SKM-1 treated with dmso at 0.1 percent for 144 hours (cell line): ENCODE measurements around the gene OAS2.

ENCODE experiments used
- DNase-seq: peaks from one replicate; lab custom pipeline; 2025; ENCODE audit not compliant: unreplicated experiment; lab: John Stamatoyannopoulos, UW

The OAS2 gene

GRCh38 chr12:113016796-113017195 lies 38.5 kb downstream of the OAS2 start:
- DNase-seq = no peak

DNA sequence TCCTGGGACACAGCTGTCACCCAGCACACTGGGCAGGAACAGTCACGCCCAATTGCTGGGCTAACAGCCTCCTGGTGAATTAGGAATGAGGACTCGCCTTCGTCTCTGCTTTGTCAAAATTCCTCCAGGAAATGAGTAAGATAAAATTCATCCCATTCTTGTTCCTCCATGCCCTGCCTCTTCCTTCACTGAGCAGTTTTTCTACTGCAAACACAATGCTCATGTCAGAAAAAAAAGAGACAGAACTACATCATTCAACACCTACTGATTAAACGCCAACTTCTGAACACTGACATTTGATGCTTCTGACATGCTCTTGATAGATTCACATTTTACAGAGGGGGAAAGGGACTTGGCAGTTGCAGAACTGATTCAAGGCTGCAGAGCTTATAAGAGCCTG lies 40.7 kb downstream of the OAS2 start:
- DNase-seq = no peak

DNA sequence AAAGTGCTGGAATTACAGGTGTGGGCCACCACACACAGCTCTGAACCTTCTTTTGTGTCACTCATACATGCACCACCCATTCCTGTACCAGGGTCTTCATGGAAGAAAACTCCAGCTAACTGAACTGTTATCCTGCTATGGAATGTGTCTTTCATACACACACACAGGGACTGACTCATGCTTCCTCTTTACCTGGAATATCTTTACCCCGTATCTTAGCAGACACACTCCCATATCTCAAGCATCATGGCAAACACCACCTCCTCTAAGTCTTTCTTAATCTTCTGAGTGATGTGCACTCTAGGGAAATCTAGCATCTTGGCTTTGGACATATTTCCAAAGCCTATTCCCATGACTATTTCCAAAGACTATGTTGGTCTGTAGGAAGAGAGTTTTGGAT lies 43.2 kb downstream of the OAS2 start:
- no peak for DNase-seq

GRCh38 chr12:113022563-113023297 lies 44.4 kb downstream of the OAS2 start:
- no peak for DNase-seq

DNA sequence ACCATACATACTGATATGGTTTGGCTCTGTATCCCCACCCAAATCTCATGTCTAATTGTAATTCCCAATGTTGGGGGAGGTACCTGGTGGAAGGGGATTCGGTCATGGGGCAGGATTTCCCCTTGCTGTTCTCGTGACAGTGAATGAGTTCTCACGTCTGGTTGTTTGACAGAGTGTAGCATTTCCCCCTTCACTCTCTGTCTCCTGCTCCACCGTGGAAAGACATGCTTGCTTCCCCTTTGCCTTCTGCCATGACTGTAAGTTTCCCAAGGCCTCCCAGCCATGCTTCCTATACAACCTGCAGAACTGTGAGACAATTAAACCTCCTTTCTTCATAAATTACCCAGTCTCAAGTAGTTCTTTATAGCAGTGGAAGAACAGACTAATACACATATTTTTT lies 49.4 kb downstream of the OAS2 start:
- no peak for DNase-seq

DNA sequence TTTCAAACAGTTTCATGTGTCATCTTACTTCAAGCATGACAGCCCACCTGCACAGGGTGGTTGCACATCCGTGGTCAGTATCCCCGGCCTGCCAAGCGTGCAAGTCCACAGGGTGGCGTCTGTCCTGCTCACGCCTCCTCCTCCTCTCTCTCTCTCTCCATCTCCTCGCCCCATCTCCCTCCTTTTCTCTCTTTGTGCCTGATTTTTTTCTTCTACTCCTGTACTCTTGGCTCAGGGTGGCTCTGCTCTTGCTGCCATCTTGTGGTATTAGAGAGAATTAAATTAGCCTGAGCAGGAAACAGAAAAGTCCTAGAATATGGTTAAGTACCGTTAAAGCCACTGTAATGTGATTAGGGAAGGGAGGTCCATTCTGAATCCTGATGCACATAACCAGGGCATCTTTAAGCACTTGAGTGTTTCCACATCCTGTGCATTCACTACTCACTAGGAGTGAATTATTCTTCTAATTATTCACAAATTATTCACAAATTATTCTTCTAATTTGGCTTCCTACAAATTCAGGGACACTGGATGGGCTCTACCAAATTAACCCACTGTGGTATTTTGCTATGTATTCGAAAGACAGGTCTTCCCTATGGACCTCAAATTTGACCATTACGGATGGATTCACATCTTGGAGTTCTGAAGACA lies 52.7 kb downstream of the OAS2 start:
- no peak for DNase-seq

GRCh38 chr12:113039911-113040445 lies 61.7 kb downstream of the OAS2 start:
- no peak for DNase-seq

DNA sequence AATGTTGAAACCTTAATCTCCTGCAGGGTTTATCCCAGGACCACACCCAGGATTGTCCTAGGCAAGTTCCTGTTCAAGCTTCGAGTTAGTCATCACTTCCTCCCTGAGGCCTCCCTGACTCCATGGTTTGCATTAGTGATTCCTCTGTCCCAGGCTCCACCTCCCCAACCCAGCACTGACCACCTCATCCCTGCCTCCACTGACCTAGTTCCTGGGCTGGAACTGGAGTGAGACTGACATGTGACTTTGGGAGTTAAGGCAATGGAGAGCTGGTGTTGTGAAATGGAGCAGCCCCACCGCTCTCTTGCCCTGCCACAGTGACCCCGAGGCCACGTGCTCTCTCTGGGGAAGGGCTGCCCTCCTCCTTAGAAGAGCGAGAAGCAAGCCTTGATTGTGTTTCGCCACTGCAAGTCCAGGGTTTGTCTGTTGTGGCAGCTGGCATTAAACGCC lies 62.4 kb downstream of the OAS2 start:
- DNase-seq = peak; percentile 2

GRCh38 chr12:113041560-113041959 lies 63.2 kb downstream of the OAS2 start:
- no peak for DNase-seq

DNA sequence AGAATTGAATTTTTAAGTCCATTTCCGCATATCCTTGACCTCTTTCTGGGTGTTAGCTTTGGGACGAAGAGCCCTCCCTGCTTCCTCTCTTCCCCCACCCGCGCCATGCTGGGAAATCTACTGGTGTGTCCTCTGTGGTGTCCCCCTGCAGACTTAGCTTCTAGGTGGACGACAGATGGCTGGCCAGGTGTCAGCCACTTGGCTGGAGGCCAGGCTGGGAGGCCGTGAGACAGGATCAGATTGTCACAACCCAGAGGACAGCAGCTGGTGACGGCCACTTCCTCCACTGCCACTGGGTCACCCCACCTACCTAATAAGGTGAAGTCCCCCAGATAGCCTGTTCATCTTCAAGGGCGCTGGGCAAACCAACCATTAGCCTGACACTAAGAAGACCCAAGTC lies 64.9 kb downstream of the OAS2 start:
- no peak for DNase-seq

- DNase-seq = no peak
Observed at GRCh38 chr12:113044516-113044915, 66.2 kb downstream of the OAS2 start.

DNA sequence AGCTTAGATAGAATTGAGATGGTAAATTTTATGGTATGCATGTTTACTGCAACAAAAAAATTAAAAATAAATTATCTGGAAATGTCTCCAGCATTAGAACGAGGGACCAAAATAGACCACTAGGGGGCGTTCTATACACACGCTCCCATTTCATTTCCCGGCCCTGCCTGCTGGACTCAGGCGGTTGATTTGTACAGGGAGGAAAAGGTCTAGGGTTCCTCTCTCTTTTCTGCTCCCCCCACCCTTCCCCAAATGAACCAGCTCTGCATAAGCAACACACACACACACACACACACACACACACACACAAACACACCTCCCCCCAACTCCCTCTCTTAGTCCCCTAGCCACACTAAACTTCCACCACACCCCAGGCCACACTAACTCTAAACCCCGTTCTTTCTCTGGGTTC lies 70.4 kb downstream of the OAS2 start:
- DNase-seq = peak; percentile 8

- no peak for DNase-seq
Observed at GRCh38 chr12:113049976-113050742, 71.8 kb downstream of the OAS2 start.

GRCh38 chr12:113050795-113051194 lies 72.5 kb downstream of the OAS2 start:
- no peak for DNase-seq

DNA sequence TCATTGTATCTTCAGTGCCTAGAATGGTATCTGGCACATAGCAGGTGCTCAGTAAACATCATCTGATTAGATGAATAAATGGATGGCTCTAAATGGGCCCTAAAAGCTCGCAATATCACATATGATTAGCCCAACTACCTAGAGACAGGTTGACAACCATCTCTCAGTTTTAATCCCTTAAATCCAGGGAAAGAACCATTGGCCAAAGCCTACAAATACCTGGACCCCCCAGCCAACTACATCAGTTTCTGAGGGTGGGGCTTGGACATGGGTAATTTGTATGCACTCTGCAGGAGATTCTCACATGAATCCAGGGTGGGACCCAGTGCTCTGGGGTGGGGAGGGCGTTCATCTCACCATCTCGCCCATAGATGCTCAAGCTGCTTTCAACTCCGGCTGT lies 73.4 kb downstream of the OAS2 start:
- no peak for DNase-seq

GRCh38 chr12:113052326-113052725 lies 74.0 kb downstream of the OAS2 start:
- DNase-seq = no peak

- DNase-seq = no peak
Observed at GRCh38 chr12:113054948-113055486, 76.7 kb downstream of the OAS2 start.

DNA sequence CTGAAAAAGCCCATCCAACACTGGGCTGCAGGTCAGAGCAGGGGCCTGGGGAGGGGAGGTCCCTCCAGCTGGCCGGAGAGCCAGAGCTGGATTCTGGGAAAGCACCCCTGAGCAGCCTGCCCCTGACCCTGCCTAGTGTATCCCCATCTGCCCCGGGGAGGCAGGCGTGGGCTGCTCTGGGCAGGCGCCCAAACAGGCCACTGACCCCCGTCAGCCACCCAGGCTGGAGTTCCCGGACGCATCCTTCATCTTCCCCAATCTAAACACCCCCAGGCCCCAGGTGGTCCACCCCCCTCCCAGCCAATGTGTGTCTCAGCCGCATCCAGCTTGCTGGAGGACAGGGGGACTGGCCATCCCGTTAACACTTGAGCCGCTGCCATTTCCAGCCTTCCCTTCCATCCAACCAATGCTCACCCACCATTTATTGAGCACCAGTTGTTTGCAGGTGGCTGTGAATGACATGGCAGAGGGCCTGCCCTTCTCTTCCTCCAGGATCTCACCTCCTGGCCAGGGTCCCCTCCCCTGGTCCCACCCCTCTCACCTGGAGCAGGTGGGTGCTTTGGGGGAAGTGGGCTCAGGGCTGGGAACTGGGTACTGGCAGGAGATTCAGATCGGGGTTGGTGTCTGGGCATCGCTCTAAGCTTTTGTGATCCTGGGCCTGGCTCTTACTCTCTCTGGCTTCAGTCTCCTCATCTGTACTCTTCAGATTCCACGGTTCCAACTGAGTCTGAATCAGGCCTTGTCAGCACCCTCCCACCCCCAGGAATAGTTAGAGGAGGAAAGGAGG lies 77.5 kb downstream of the OAS2 start:
- no peak for DNase-seq

- DNase-seq = no peak
Observed at GRCh38 chr12:113056381-113056630, 78.0 kb downstream of the OAS2 start.

DNA sequence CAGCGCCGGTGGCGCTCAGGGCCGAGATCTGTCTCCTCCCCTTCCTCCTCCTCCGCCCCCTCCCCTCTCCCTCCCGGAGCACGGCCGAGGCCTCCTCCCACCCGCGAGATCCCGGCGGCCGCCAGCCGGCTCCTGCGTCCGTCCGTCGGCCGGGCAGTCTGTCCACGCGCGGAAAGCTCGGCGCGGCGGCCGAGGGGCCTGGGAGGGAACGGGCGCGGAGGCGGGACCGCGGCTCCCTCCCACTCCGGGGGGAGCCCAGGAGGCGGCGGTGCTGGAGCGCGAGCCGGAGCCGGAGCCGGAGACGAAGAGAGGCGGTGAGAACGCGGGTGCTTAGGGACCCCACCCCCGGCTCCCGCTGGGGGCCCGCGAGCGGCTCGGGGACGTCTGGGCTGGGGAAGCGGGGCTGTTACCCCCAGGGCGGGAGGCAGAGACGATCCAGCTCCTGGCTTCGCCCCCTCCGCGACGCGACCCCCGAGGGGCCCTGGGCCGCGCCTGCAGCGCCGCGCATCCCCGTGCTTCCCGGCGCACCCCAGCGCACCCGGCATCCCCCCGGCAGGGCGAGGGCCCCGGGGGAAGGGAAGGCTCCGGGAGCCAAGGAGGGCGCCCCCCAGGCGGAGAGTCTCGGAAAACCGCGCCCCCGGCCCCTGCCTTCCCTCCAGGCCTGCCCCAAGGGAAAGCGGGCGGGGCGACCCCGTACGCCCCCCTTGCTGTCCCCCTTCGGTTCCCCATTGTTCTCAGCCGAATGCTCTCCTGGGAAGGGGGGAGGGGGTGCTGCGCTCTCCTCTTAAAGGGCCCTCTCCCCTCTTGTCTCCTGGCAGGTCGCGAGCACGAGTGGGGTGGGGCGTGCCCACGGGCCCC lies 78.5 kb downstream of the OAS2 start, which contains the start of gene DTX1:
Gene DTX1, plus strand, starts transcription at position 100 of the 858 bp plus-strand sequence. CDS start 1,463 bp downstream, outside the sequence.
- DNase-seq = no peak
